GM10248 (cell line): ENCODE measurements around the gene DIPK2B.

Experiments
- CTCF ChIA-PET: fragments of 300-600 bp; sonication (Branson Sonifier 250); formaldehyde crosslinking; extraction: SDS; loops from one replicate; lab custom pipeline; 2021; ENCODE audit warnings: antibody characterized with exemption; lab: Yijun Ruan, JAX
- POLR2A ChIA-PET: fragments of 350-650 bp; sonication (Branson Sonifier 250); formaldehyde crosslinking; extraction: SDS; loops from one replicate; lab custom pipeline; 2020; ENCODE audit warnings: antibody characterized with exemption; lab: Yijun Ruan, JAX
- DNase-seq: peaks from one replicate; pipeline ENCODE4 v3.0.0; 2012; ENCODE audit errors: extremely low spot score
- CTCF ChIP-seq: IDR thresholded peaks from 2 replicates; pipeline ENCODE4 v1.5.1; 2012; ENCODE audit warnings: mild to moderate bottlenecking, low read depth; ENCODE audit errors: extremely low read depth, missing control alignments, control extremely low read depth

Gene DIPK2B

GRCh38 chrX:45200741-45201234 is at the start of gene DIPK2B:
DIPK2B (minus strand) TSS chrX:45200876; CDS start chrX:45200826, 50 bp downstream.
- no peak for DNase-seq
- TF ChIP-seq CTCF, result no peak
- ChIA-PET CTCF (no interaction called here), POLR2A (no interaction called here)

GRCh38 chrX:45240301-45240700 is 39.6 kb upstream of the DIPK2B start:
- DNase-seq, result no peak
- CTCF ChIA-PET, result interaction anchor here (0.9 kb wide), 1 partner anchor 11 kb away, joined by 3 read pairs; no protein-coding TSS in a partner anchor
- POLR2A ChIA-PET, result no interaction called here
- TF ChIP-seq CTCF, result no peak

- no peak for TF ChIP-seq CTCF
- DNase-seq, result no peak
- ChIA-PET POLR2A (no interaction called here), CTCF (no interaction called here)
Observed at GRCh38 chrX:45238489-45238888, 37.8 kb upstream of the DIPK2B start.

- no peak for DNase-seq
- ChIA-PET CTCF (no interaction called here), POLR2A (no interaction called here)
- no peak for TF ChIP-seq CTCF
Observed at GRCh38 chrX:45233531-45233930, 32.9 kb upstream of the DIPK2B start.

GRCh38 chrX:45232139-45232538 is 31.5 kb upstream of the DIPK2B start:
- no peak for TF ChIP-seq CTCF
- CTCF ChIA-PET, result no interaction called here
- no peak for DNase-seq
- POLR2A ChIA-PET, result no interaction called here

- ChIA-PET CTCF (no interaction called here), POLR2A (no interaction called here)
- DNase-seq, result no peak
- no peak for TF ChIP-seq CTCF
Observed at GRCh38 chrX:45230410-45230809, 29.7 kb upstream of the DIPK2B start.
